Medulla oblongata (tissue), 1 donor: ENCODE results near the gene PBX2.
"Not testable (repeated sequence)": the region's sequence is repeated elsewhere in the genome, so short reads cannot be mapped to it uniquely, and the experiment has no call there.

Experiments used
- DNase-seq: peaks from one replicate; pipeline ENCODE4 v3.0.0-alpha.2; 2015; ENCODE audit errors: extremely low spot score

PBX2 gene

GRCh38 chr6:32187009-32187709 lies 2.8 kb downstream of the PBX2 start:
- no peak for DNase-seq

DNA sequence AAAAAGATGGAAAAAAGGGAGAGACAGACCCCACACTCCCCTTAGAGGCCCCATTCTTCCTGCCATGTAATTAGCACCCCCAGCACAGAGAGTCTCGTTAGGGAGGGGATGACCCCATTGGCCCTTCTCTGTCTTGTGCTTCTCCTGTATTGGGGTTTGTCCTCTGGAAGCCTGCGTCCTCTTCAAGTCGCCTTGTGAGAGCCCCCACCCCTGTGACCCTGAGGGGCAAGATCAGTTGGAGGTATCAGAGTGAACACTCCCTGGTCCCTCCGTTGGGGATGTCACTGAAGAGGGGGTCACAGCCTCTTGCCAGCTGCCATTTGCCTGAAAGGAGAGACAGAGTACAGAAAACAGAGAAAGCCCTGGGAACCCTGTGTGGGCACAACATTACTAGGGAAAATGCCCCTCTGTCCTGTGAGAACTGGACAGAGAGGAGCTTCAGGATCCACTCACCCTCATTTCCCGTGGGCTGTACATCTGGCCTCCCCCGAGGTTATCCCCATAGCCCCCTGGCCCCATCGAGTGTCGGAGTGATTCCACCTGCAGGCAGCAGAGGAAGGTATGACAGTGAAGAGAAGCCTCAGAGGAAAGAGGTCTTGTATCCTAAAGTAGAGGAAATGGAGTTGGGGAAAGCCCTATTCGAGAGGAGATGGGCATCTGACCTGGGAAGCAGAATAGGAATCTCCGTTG lies 3.7 kb downstream of the PBX2 start:
- DNase-seq = not testable (repeated sequence)

DNA sequence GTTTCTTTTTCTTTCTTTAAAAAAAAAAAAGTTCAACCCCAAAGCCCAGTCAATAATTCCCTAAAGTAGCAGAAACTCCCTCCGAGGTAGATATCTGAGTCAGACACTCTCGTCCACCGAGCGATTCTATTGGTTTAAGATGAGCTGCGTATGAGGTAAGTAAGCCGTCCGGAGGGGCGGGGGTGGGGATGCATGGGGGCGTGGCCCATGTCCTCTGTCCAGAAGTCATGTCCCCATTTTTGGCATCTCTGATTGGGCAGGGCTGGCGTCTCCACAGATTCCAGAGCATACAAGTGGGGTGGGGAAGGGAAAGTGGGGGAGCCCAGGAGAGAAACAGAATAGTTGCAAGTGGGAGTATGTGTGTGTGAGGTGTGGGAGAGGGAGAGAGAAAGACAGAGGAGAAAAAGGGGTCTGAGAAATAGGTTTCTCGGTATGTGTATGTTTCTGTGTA lies 4.3 kb downstream of the PBX2 start:
- DNase-seq = not testable (repeated sequence)

GRCh38 chr6:32184084-32184640 lies 5.8 kb downstream of the PBX2 start, which contains the start of gene AGER:
Gene AGER (minus strand): TSS chr6:32184253. CDS start chr6:32184222, 31 bp downstream.
- no peak for DNase-seq

GRCh38 chr6:32183483-32184083 lies 6.4 kb downstream of the PBX2 start:
- DNase-seq = no peak

- no peak for DNase-seq
Observed at GRCh38 chr6:32183030-32183429, 7.0 kb downstream of the PBX2 start.

GRCh38 chr6:32182555-32182981 lies 7.4 kb downstream of the PBX2 start:
- DNase-seq = no peak

- DNase-seq = no peak
Observed at GRCh38 chr6:32181915-32182529, 8.0 kb downstream of the PBX2 start.

DNA sequence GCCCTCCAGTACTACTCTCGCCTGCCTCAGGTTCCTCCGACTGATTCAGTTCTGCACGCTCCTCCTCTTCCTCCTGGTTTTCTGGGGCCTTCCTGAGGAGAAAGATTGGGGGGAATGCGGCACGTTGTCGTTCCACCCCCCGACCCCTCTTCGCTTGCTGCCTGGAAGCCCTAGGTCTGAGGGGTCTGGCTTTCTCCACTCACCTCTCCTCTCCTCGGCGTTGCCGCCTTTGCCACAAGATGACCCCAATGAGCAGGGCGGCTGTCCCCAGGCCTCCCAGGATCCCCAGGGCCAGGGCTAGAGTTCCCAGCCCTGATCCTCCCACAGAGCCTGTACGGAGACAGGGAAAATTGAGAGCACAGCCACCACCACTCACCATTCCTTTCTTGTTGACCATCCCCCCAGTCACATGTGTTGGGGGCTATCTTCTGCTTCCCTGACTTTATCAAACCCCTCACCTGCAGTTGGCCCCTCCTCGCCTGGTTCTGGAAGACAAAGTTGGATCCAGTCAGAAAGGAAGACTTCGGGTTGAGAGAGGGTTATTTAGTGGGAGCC lies 8.8 kb downstream of the PBX2 start:
- no peak for DNase-seq

DNA sequence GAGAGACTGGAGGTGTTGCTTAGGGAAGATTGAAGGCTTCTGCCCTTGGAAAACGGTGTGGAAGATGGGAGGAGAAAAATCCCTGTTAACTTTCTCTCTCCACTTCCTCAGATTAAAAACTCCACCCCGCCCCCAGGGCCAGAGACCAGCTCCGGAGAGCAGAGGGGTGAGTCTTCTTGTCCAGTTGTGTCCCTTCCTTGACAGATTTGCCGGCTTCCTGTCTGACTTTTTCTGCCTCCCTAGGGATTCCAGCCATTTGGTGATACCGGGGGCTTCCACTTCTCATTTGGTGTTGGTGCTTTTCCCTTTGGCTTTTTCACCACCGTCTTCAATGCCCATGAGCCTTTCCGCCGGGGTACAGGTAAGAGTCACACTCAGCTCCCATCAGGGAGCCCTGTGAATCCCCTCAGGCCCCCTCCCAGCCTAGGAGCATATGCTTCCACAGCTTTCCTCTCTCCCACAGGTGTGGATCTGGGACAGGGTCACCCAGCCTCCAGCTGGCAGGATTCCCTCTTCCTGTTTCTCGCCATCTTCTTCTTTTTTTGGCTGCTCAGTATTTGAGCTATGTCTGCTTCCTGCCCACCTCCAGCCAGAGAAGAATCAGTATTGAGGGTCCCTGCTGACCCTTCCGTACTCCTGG lies 10.1 kb downstream of the PBX2 start:
- DNase-seq = no peak

DNA sequence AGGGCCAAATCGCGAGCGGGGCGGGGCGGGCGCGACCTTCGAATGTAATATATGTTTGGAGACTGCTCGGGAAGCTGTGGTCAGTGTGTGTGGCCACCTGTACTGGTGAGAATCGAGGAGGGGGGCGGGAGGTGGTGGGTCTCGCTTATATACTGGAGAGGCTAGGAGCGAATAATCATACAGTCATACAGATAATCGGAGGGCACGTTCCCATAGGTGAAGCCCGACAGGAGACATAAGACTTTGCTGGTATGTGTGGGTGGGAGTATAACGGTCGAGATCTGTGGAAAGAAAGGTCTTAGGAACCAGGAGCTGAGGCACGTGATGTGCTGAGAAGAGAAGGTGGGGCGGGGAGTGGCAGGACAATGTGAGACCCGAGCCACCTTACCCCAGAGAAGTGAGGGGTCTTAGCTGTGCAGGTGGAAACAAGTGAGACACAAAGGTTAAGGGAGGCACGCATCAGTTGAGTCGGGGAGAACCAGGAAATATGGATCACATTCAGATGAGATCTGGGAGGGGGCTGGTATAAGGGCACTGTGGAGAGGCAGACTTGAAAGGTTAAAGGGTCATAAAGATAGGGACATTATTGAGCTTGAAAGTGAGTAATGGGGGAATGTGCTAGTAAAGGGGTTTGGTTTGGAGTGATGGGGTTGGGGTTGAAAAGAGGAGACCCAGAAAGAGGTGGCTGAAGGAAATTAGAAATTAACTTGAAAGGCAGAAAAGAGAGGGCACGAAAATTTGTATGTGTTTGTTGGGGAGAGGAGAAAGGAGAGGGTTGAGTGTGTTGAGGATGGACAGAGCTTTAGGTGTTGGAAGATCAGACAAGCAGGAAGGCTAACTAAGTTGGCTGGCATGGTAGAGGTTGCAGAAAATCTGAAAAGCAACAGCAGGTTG lies 11.2 kb downstream of the PBX2 start:
- peak; percentile 49 for DNase-seq

- DNase-seq = peak; percentile 100
Observed at GRCh38 chr6:32177788-32178546, 12.0 kb downstream of the PBX2 start, which contains the start of gene RNF5. Gene RNF5 (plus strand): TSS chr6:32178405. CDS start chr6:32178512, 107 bp downstream.

DNA sequence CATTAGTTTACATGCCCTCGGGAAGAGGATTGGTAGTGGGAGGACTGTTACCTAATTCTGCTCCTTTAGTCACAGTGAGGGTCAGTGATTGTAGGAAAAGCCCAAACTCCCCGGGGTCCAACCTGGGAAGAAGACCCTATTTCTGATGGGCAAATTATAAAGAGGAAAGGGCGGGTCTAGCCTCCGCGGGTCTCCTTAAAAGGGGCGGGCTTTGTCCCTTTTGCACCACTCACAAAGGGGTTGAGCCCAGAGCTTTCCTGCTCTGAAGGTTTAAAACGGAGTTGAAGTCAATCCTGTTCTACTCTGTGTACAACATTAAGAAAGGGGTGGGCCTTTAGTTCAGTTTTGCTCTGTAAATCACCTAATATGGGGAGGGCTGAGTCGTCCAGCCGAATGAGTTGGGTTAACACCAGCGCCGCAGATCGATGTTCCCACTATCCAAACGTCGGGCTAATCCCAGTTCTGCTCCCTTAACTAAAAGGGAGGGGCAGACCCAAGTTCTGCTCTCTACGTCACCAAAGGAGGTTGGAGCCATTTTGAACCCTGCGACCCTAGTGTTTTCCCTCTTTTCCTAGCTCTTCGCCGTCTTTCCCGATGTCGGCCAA lies 12.7 kb downstream of the PBX2 start:
- no peak for DNase-seq

- DNase-seq = peak; percentile 20
Observed at GRCh38 chr6:32176476-32177182, 13.4 kb downstream of the PBX2 start.

- DNase-seq = peak; percentile 99
Observed at GRCh38 chr6:32175711-32176475, 14.1 kb downstream of the PBX2 start, which contains the start of gene AGPAT1. Gene AGPAT1 (minus strand): TSS chr6:32176084. CDS start chr6:32171496, 4,588 bp downstream.

- DNase-seq = no peak
Observed at GRCh38 chr6:32175322-32175710, 14.7 kb downstream of the PBX2 start.

GRCh38 chr6:32174416-32174815 lies 15.6 kb downstream of the PBX2 start:
- DNase-seq = no peak
